Fibroblast of the aortic adventitia (primary cell): ENCODE data around the gene LCE1D. TPM values are rescaled to one million over a fixed set of nuclear protein-coding genes. Genes with fewer than 3 reads are reported as not detected.
A peak's percentile ranks its signal among the peaks of the same experiment; 100 is the strongest.

Experiments used
- DNase-seq: peaks from one replicate; pipeline ENCODE4 v3.0.0-alpha.2; 2010; ENCODE audit warnings: low read depth
- H3K4me3 ChIP-seq: 2 replicates; pipeline ENCODE4 v1.5.1; 2011; ENCODE audit warnings: low read depth, mild to moderate bottlenecking, control low read depth, low read length, moderate library complexity
- total RNA-seq: library from RNA; depleted of rRNA; stranded (reverse); fragments of >200 nt; gene quantifications from 2 replicates; pipeline ENCODE4 v1.2.3, GENCODE V29; 2012; ENCODE audit warnings: low replicate concordance
- TF ChIP-seq, protein P1 (sequence below): IDR thresholded peaks from 2 replicates; pipeline ENCODE4 v1.5.1; 2011; ENCODE audit warnings: mild to moderate bottlenecking, low read length, control low read depth, inconsistent platforms; ENCODE audit not compliant: insufficient read depth

The LCE1D gene, protein sequence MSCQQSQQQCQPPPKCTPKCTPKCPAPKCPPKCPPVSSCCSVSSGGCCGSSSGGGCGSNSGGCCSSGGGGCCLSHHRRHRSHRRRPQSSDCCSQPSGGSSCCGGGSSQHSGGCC
- not detected in 2 replicates for total RNA-seq

DNA sequence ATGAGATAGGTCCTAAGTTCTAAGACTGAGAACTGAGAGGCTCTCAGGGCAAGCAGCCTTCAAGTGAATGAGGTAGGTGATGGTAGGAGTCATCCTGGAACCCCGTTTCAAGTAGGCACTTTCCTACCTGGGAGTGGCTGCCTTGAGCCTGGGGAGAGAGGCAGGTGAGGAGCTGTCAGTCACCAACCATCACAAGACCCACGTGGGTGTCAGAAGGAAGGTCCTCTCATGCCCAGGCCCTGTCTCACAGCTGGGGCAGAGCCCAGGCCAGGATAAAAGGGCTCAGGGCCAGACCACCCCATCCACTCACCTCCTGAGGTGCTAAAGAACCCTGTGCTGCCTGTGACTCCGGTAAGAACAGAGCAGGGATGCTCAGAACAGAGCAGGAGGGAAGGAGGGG lies at the start of gene LCE1D:
TSS of gene LCE1D (plus strand) at position 301 of the 400 bp plus-strand sequence. CDS start 1,074 bp downstream, outside the sequence.
- no peak within 1 kb of the TSS for H3K4me3 ChIP-seq
- TF ChIP-seq, protein P1, sequence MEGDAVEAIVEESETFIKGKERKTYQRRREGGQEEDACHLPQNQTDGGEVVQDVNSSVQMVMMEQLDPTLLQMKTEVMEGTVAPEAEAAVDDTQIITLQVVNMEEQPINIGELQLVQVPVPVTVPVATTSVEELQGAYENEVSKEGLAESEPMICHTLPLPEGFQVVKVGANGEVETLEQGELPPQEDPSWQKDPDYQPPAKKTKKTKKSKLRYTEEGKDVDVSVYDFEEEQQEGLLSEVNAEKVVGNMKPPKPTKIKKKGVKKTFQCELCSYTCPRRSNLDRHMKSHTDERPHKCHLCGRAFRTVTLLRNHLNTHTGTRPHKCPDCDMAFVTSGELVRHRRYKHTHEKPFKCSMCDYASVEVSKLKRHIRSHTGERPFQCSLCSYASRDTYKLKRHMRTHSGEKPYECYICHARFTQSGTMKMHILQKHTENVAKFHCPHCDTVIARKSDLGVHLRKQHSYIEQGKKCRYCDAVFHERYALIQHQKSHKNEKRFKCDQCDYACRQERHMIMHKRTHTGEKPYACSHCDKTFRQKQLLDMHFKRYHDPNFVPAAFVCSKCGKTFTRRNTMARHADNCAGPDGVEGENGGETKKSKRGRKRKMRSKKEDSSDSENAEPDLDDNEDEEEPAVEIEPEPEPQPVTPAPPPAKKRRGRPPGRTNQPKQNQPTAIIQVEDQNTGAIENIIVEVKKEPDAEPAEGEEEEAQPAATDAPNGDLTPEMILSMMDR = no peak
- no peak for DNase-seq

DNA sequence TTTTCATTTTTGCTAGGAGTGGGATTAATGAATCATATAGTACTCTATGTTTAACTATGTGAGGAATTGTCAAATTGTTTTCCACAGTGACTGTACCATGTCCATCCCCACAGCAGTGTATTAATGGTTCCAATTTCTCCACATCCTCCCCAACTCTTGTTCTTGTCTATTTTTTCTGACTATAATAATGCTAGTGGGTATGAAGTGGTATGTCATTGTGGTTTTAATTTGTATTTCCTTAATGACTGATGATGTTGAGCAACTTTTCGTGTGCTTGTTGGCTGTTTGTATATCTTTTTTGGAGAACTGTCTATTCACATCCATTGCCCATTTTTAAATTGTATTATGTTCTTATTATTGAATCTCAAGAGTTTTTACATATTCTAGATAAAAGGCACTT lies 48.7 kb upstream of the LCE1D start:
- H3K4me3 ChIP-seq = no peak overlapping the region
- no peak for DNase-seq
- TF ChIP-seq, protein P1 = no peak

DNA sequence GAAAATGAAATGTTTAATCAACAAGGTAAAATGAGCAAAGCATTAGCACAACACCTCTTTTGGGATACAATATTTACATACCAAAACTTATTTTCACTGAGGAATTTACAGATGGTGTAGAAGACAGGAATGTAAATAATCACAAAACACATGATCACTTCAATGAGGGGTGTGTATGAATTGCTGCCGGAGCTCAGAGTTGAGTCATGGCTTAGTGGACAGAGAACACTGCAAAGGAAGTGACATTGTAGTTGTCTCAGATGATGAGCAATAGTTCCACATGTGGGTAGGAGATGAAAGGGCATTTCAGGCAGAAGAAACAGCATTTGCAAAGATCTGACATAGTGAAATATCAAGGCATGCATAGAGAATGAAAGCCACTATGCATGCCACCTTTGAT lies 44.3 kb upstream of the LCE1D start:
- TF ChIP-seq, protein P1 = no peak
- no peak overlapping the region for H3K4me3 ChIP-seq
- peak; percentile 40 for DNase-seq

DNA sequence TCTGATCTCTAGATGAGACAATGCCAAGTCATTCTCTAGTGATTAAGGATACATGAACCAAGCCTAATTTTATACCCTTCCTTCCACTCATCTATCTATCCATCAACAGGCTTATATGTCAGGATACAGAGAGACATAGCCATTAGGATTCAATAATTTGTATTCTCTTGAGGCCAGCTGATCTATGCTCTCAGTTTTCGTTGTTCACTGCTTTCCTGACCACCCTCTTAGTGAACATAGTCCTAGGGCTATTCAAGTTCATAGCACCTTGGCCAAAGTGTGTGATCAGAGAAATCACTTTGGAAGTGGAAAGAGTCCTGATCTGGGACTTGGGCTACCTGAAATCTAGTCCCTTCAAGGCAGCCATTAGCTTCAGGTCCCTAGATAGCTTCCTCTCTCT lies 42.9 kb upstream of the LCE1D start:
- DNase-seq = no peak
- no peak overlapping the region for H3K4me3 ChIP-seq
- TF ChIP-seq, protein P1 = no peak

DNA sequence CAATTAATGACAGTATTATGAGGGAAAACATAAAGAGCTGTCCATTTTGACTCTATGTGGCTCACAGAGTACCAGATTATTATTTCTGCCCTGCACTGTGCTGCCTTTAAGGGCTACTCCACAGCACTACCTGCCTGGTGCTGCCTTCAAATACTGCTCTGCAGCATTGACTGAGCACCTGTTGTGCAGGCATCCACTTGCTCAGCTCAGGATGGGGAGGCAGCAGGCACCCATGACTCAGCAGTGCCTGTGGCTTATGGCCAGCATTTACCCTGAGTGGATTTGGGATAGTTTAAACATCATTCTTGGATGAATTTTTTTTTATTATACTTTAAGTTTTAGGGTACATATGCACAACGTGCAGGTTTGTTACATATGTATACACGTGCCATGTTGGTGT lies 39.6 kb upstream of the LCE1D start:
- DNase-seq = no peak
- H3K4me3 ChIP-seq = no peak overlapping the region
- TF ChIP-seq, protein P1 = no peak

DNA sequence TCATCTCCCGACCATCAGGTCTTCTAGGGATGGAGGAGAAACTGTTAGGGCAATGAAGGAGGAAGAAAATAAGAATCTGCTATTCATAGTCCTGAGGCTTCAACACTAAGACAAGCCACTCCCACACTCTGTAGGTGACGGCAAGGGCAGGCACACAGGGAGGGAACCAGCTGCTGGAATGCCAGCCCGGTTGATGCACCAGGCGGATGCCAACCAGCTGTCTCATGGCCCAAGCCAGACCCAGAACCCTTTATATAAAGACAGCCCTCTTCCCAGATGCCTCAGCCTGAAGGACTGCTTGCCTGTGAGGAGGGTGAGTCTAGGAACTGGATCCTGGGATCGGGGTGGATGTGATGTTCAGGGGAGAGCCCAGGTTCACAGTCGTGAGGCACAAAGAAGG lies 38.8 kb upstream of the LCE1D start, which contains the start of gene KPRP:
TSS of gene KPRP (plus strand) at position 279 of the 400 bp plus-strand sequence. CDS start 1,564 bp downstream, outside the sequence.
- DNase-seq = no peak
- no peak within 1 kb of the TSS for H3K4me3 ChIP-seq
- TF ChIP-seq, protein P1 = no peak

DNA sequence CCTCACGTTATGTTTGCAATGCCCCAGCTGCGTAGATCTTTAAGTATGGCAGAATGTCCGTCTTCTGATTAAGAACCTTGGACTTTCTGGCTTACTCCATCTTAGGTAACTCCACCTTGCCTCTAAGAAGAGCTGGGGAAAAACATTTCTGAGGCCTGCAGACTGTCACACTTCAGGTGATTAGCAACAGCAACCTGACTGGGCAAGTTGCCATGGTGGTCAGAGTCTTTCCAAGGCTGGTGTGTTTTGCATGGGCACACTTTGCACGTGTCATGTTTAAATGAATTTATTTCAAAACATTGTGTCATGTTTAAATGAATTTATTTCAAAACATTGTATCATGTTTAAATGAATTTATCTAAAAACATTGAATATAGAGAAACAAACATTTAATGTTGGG lies 37.9 kb upstream of the LCE1D start:
- H3K4me3 ChIP-seq = no peak overlapping the region
- DNase-seq = no peak
- TF ChIP-seq, protein P1 = no peak
